ENCODE data around the gene MGAT4B.

DNA sequence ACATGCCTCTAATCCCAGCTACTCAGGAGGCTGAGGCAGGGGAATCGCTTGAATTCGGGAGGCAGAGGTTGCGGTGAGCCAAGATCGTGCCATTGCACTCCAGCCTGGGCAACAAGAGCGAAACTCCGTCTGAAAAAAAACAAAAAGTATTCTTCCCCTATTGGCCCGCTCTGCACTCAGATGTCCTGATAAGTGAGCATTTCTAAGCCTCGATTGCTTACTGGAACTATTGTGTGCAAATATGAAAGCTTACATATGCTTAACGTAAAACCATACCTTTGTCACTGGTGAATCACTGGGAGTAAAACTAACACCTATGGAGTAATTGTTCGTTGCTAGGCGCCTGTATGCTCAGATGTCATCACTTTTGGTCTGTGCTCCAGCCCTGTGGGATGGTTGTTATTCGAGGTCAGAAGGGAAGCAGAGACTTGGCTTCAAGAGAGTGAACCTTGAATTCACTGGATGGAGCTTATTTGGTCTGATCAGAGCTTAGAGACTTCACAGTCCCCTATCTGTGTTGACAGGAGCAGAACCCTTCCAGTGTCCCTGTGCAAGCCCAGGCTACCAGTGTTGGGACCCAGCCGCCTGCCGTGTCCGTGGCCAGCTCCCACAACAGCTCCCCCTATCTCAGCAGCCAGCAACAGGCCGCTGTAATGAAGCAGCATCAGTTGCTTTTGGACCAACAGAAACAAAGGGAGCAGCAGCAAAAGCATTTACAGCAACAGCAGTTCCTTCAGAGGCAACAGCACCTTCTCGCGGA is 38.2 kb downstream of the MGAT4B start:
- no peak for TF ChIP-seq CEBPB (IDR thresholded peaks at IDR 0.05)
- no peak for TF ChIP-seq RAD21 (IDR thresholded peaks at IDR 0.05; ENCODE audit: low read depth)
- TF ChIP-seq CREB1 (IDR thresholded peaks at IDR 0.05; ENCODE audit: low read depth), result no peak
- no peak for TF ChIP-seq NFIC (IDR thresholded peaks at IDR 0.05)
- no peak for TF ChIP-seq TEAD4 (IDR thresholded peaks at IDR 0.05)
- TF ChIP-seq TAF1 (IDR thresholded peaks at IDR 0.05; ENCODE audit: low read depth), result no peak
- no peak for TF ChIP-seq EP300 (IDR thresholded peaks at IDR 0.05; ENCODE audit: borderline replicate concordance)
- no peak for TF ChIP-seq EGR1 (IDR thresholded peaks at IDR 0.05)
- TF ChIP-seq TCF12 (IDR thresholded peaks at IDR 0.05; ENCODE audit: low read depth), result no peak
- TF ChIP-seq, protein P1, sequence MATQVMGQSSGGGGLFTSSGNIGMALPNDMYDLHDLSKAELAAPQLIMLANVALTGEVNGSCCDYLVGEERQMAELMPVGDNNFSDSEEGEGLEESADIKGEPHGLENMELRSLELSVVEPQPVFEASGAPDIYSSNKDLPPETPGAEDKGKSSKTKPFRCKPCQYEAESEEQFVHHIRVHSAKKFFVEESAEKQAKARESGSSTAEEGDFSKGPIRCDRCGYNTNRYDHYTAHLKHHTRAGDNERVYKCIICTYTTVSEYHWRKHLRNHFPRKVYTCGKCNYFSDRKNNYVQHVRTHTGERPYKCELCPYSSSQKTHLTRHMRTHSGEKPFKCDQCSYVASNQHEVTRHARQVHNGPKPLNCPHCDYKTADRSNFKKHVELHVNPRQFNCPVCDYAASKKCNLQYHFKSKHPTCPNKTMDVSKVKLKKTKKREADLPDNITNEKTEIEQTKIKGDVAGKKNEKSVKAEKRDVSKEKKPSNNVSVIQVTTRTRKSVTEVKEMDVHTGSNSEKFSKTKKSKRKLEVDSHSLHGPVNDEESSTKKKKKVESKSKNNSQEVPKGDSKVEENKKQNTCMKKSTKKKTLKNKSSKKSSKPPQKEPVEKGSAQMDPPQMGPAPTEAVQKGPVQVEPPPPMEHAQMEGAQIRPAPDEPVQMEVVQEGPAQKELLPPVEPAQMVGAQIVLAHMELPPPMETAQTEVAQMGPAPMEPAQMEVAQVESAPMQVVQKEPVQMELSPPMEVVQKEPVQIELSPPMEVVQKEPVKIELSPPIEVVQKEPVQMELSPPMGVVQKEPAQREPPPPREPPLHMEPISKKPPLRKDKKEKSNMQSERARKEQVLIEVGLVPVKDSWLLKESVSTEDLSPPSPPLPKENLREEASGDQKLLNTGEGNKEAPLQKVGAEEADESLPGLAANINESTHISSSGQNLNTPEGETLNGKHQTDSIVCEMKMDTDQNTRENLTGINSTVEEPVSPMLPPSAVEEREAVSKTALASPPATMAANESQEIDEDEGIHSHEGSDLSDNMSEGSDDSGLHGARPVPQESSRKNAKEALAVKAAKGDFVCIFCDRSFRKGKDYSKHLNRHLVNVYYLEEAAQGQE (IDR thresholded peaks at IDR 0.05; ENCODE audit: low read depth), result no peak
- TF ChIP-seq, protein P2, sequence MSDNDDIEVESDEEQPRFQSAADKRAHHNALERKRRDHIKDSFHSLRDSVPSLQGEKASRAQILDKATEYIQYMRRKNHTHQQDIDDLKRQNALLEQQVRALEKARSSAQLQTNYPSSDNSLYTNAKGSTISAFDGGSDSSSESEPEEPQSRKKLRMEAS (IDR thresholded peaks at IDR 0.05), result no peak
- TF ChIP-seq YY1 (IDR thresholded peaks at IDR 0.05; ENCODE audit: low read depth), result no peak
